Measurements from ENCODE around the gene ADGRV1.

The ADGRV1 gene

GRCh38 chr5:91146905-91147600, 588.5 kb downstream of the ADGRV1 start:
- no peak for TF ChIP-seq CTCF (conservative IDR thresholded peaks at IDR 0.05; ENCODE audit: low read depth, low read length)
- H3K4me3 ChIP-seq (ENCODE audit: low read depth, low read length), result no peak overlapping the region
- no peak for DNase-seq (ENCODE audit: low read depth)

GRCh38 chr5:91150234-91150633, 591.6 kb downstream of the ADGRV1 start:
- no peak for DNase-seq (ENCODE audit: low read depth)
- no peak for TF ChIP-seq CTCF (conservative IDR thresholded peaks at IDR 0.05; ENCODE audit: low read depth, low read length)
- H3K4me3 ChIP-seq (ENCODE audit: low read depth, low read length), result no peak overlapping the region

GRCh38 chr5:91150636-91151035, 592.0 kb downstream of the ADGRV1 start:
- no peak overlapping the region for H3K4me3 ChIP-seq (ENCODE audit: low read depth, low read length)
- TF ChIP-seq CTCF (conservative IDR thresholded peaks at IDR 0.05; ENCODE audit: low read depth, low read length), result no peak
- no peak for DNase-seq (ENCODE audit: low read depth)

- no peak for TF ChIP-seq CTCF (conservative IDR thresholded peaks at IDR 0.05; ENCODE audit: low read depth, low read length)
- no peak overlapping the region for H3K4me3 ChIP-seq (ENCODE audit: low read depth, low read length)
- DNase-seq (ENCODE audit: low read depth), result peak; percentile 98
Observed at GRCh38 chr5:91151947-91152346, 593.4 kb downstream of the ADGRV1 start.

- TF ChIP-seq CTCF (conservative IDR thresholded peaks at IDR 0.05; ENCODE audit: low read depth, low read length), result no peak
- no peak for DNase-seq (ENCODE audit: low read depth)
- no peak overlapping the region for H3K4me3 ChIP-seq (ENCODE audit: low read depth, low read length)
Observed at GRCh38 chr5:91154338-91154737, 595.7 kb downstream of the ADGRV1 start.

GRCh38 chr5:91155274-91155673, 596.7 kb downstream of the ADGRV1 start:
- DNase-seq (ENCODE audit: low read depth), result no peak
- no peak overlapping the region for H3K4me3 ChIP-seq (ENCODE audit: low read depth, low read length)
- no peak for TF ChIP-seq CTCF (conservative IDR thresholded peaks at IDR 0.05; ENCODE audit: low read depth, low read length)

- no peak for DNase-seq (ENCODE audit: low read depth)
- no peak overlapping the region for H3K4me3 ChIP-seq (ENCODE audit: low read depth, low read length)
- TF ChIP-seq CTCF (conservative IDR thresholded peaks at IDR 0.05; ENCODE audit: low read depth, low read length), result no peak
Observed at GRCh38 chr5:91156242-91156641, 597.6 kb downstream of the ADGRV1 start.

Data from choroid plexus epithelial cell (primary cell).